NCI-H526 treated with DMSO at 0.1 percent for 48 hours (cell line): Measurements from ENCODE around the gene LGALS1.

Experiments used
- DNase-seq: peaks from one replicate; lab custom pipeline; 2025; lab: John Stamatoyannopoulos, UW

The LGALS1 gene

DNA sequence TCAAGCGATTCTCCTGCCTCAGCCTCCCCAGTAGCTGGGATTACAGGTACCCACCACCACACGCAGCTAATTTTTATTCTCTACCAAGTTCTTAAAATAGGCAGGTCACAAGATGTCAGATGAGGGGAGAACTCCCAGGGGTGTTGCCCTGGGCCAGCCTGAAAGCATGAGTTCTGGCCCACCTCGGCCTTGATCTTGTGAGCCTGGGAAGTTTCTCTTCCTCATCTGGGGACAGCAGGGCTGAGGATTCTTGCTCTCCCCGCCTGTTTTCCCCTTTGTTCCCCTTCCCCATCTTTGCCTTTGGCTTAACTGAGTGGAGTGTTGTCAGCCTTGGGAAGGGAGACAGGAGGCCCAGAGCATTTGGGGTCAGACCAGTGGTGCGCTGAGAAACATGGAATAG, 13.4 kb upstream of the LGALS1 start:
- no peak for DNase-seq

DNA sequence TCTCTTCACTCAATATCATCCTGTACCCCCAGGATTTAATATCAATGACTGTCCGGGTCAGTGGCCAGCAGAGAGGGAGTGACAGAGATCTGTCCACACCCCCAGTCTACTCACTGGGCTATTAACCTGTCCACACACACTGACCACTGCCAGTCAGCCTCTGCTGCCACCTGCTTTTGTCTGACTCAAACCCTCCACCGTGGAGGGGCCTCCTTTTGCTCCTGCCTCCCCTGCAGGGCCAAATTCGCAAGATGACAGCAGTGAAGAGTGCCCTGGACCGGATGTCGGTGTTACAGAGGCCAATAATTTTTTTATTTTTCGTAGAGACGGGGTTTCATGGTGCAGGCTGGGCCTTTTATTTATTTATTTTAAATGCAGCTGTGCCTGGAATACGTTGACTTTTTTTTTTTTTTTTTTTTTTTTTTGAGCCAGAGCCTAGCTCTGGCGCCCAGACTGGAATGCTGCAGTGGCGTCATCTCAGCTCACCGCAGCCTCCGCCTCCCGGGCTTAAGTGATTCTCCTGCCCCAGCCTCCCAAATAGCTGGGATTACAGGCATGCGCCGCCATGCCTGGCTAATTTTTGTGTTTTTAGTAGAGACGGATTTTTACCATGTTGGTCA, 11.8 kb upstream of the LGALS1 start:
- DNase-seq: no peak

DNA sequence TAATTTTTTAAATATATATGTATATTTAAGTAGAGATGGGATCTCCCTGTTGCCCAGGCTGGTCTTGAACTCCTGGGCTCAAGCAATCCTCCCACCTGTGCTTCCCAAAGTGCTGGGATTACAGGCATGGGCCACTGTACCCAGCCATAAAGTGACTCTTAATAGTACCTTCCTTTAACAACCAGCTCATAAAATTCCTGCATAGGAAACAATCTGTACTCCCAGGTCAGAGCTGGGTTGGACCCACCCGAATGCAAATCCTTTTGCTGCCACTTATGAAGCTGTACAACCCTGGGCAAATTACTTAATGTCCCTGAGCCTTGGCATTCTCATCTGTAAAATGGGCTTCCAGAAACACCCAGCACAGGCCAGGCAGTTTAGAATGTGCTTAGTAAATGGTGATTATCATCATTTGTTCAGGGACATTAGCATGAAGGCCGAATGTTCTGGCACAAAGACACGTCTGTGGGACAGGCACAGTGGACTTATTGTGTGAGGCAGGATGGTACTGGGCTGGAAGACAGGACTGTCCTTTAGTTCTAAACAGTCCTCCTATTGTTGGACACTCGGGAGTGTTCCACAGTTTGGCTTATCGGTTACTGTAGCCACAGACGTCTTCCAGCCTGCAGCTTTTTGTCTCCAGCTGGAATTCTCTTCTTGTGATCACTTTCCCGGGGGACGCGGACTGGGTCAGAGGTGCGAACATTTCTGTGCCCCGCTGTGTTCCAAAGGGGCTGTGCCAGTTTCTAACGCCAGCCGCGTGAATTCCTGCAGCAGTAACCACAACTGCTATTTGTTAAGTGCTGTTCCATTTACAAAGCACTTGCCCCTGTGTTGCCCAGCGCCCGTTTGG, 11.0 kb upstream of the LGALS1 start:
- no peak for DNase-seq

DNA sequence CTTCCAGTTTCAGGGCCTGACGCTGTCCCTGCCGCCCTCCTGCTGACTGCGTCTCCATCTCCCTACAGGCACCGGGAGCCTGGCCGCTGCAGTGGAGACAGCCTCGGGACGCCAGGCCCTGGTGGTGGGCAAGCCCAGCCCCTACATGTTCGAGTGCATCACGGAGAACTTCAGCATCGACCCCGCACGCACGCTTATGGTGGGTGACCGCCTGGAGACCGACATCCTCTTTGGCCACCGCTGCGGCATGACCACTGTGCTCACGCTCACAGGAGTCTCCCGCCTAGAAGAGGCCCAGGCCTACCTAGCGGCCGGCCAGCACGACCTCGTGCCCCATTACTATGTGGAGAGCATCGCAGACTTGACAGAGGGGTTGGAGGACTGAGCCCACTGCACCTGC, 9.9 kb upstream of the LGALS1 start:
- no peak for DNase-seq

DNA sequence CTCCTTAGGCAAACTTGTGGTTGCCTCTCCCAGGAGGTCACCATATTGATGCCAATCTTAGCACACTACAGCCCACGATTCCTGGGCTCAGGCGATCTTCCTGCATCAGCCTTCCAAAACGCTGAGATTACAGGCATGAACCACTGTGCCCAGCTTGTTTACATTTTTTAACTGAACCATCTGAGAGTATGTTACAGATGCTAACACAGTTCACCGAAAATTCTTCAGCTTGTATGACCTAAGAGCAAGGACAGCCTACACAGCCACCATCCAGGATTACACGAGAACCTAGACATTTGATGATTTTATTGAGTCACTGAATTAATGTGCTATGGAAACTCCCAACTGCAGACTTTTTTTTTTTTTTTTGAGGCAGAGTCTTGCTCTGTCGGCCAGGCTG, 5.8 kb upstream of the LGALS1 start:
- DNase-seq: no peak

DNA sequence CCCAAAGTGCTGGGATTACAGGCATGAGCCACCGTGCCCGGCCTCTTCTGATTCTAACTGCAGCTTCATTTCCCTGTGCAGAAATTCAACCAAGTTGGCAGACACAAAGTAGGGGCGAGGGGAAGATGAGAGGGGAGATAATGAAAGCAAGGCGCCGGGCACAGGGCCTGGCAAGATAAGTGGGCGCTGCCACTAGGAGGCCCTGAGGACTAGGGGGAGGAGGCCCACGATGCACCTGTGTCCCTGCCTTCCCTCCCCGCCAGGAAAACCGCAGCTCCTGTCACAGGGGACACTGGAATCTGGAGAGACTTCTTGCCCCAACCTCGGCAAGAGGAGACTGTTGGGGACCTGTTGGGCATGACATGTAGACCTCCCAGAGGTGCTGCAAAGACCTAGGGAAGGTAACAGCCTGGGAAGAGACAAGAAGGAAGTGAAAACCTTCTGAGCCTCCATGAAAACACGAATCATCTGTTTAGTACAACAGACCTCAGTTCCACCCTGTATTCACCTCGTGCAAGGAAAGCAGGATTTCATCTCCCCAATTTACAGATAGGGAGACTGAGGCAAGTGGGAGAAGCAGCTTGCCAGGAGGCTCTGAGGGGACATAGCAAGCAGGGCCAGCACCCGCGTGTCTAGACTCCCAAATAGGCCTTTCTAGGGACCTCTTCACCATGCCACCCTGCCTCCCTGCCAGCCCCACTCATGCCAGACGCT, 3.1 kb upstream of the LGALS1 start:
- no peak for DNase-seq

DNA sequence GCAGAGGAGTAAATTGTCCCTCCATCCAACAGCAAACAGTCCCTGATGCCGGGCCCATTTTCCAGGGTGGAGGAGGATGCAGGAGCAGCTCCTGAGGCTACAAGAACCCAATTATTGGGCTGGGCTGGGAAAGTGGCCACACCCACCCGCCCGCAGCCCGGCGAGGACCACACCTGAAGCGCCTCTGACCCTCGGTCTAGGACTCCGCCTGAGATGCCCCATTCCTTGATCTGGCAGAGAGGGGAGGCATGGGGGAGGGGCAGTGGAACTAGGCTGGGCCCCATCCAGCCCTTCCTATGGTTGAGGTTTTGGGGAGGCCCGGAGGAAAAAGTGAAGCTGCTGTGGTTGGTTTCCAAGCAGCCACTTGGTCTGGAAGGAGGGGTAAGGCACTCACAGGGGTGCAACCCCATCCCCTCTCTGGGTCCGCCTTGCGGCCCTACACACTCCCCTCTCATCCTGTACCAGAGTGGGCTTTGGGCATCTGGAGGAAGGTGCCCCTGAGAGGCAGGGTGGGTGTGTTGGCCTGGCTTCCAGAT, 2.4 kb upstream of the LGALS1 start:
- no peak for DNase-seq

DNA sequence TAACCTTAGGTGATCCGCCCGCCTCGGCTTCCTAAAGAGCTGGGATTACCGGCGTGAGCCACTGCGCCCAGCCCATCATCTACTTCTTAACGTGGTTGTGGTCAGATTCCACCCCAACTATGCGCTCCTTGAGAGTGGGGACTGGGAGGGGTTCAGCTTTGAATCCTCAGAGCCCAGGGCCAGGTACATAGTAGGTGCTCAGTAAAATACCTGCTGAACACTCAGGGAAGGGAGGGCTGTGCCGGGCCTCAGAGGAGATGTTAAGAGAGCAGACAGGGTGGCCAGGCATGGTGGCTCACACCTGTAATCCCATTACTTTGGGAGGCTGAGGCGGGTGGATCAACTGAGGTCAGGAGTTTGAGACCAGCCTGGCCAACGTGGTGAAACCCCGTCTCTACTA, 1.2 kb upstream of the LGALS1 start:
- DNase-seq: no peak

DNA sequence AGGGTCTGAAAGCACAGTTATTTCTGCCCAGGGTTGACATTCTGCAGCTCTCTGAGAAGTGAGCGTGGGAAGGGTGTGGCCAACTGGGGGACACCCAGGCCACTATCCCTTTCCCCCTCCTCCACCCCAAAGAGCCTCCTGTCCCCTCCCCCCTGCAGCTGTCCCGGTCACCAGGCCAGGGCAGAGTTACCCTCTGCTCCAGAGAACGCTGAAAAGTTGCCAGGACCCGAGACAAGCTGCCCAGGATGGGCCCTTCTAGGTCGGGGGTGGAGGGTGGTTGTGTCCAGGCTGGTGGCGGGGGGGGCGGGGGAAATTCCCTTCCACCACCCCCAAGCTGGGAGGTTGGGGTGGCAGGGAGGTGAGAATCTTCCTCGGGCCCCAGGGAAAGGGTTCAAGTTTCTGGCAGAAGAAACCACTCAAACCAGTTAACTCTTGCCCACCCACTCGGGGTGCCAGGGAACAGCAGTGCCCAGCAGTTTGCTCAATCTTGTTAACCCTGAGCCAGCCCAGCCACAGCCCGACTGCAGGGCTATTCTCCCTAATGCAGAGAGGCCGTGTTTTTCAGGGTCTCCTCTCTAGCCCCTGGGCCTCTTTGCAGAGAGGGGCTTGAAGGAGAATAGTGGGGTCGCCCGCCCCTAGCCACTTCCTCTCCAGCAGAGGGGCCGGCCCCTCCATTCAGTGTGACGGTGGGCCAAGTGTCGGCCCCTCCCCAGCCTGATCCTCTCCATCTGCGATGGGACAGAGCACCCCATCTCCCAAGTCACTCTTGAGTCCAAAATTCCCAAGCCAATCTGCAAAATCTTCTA, 697 bp downstream of the LGALS1 start:
- DNase-seq: no peak

DNA sequence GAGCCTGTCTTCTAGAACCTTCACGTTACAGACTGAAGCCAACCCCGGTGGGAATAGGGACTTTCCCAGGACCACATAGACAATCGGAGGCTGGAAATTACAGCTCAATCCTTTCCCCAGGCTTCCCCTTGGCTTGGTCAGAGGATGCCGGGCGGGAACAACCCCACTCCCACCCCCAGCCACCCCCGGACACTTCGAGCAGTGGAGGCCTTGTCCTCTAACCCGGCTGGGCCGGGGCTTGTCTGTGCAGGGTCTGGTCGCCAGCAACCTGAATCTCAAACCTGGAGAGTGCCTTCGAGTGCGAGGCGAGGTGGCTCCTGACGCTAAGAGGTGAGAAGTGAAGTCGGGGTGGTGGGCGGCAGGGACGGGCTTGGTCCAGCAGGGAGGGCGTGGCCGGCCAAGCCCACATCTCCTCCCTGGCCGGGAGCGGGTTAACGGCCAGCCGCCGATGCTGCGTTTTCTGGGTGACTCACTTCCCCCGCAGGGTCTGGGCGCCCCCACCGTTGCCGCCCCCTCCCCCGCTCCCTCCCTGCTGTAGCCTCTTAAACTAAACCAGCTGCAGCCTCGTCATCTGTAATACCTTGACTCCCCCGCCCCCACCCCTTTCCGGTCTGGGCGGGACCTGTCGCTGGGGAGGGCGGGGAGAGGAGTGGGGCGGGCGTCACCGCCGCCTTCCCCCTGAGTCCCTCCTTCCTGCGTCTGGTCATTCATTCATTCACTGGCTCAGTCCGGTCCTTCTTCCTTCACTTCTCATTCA, 1.5 kb downstream of the LGALS1 start:
- no peak for DNase-seq

DNA sequence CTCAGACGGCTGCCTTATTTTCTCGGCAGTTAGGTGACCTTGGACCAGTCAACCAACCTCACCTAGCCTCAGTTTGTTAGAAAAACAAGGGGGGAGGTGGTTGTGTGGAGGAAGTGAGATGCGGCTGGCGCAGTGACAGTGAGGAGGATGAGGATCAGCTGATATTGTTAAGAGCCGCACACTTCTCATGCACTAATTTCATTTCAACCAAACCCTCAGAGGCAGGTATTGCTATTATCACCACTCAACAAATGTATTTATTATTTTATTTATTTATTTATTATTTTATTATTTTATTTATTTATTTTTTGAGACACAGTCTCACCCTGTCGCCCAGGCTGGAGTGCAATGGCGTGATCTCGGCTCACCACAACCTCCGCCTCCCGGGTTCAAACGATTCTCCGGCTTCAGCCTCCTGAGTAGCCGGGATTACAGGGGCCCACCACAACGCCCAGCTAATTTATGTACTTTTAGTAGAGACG, 2.1 kb downstream of the LGALS1 start:
- DNase-seq: no peak

DNA sequence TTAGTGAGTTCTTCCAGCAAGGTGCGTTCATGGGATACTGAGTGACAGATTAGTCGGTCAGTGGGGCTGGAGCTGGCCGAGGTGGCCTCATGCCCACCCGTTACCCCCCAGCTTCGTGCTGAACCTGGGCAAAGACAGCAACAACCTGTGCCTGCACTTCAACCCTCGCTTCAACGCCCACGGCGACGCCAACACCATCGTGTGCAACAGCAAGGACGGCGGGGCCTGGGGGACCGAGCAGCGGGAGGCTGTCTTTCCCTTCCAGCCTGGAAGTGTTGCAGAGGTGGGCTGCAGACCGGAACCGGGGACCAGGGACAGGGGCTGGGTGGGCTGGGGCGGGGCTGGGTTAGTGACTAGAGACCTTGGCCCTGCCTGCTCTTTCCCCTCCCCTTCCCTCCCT, 2.9 kb downstream of the LGALS1 start:
- DNase-seq: no peak

DNA sequence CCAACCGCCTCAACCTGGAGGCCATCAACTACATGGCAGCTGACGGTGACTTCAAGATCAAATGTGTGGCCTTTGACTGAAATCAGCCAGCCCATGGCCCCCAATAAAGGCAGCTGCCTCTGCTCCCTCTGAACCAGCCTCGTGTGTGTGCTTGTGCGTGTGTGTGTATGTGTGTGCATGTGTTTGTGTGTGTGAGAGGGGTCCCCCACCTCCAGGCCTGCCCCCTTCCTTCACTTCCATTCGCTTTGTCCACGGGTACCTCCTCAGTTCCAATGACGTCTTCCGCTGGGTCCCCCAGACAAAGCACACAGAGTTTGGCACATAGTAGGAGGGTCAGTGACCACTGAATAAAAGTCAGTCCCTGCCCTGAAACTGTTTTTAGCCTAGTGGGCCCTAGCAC, 4.2 kb downstream of the LGALS1 start:
- no peak for DNase-seq

DNA sequence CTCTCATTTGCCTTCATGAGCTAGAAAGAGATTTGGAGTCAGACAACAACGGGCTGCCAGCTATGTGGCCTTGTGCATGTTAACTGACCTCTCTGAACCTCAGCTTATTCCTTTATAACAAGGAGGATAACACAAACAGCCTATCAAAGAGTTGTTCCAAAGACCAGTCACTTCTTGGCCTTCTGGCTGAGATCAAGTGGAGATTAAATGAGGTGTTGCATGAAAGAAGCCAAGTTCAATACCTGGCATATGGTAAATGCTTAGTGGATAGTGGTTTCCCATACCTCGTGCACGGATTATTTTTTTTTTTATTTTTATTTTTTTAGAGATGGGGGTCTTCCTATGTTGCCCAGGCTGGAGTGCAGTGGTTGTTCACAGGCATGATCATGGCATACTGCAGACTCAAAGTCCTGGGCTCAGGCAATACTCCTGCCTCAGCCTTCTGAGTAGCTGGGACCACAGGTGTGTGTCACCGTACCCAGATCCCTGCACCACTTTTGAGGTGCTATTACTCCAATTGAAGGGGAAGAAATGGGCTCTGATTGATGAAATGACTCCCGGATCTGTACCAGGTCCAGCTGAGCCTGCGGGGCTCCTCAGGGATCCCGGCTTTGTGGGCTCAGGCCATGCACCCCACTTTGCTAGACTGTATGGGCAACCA, 4.9 kb downstream of the LGALS1 start:
- DNase-seq: no peak

DNA sequence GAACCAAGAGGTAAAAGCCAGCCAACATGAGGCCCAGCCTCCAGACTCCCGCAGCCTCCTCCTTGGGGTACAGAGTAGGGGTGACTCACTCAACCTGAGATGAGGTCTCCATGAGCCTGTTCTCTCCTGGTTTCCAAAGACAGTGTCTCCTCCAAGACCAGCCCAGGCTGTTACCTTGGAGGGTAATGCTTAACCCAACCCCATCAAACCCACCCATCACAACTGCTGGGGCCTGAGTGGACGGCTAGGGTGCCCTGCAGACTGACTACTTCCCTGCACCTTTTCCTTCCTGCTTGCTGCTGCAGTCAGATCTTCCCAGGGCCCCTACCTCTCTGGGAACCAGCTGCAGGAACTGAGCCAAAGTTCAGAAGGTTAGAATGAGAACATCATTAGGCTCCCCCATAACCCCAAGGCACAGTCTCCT, 5.6 kb downstream of the LGALS1 start:
- no peak for DNase-seq

DNA sequence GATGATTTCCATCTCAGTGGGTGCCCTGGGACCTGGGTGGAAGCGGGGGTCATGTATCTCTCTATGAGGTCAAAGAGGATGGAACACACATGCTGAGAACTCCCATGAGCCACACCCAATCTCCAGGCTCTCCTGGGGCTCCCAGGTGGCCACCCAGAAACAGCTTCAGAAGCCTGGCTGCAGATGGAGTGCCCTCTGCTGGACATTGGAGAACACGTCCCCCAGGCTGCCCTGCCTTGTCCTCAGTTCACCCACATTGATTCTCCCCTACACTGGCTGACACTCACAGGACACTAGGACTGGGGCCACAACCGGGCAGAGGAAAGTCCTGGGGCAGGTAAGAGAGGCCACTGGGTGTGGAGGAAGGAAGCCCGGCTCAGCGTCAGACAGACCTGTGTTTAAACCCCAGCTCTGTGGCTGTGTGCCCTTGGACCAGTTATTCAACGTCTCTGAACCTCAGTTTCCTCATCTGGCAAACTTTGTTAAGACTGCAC, 6.2 kb downstream of the LGALS1 start:
- DNase-seq: peak; percentile 23

DNA sequence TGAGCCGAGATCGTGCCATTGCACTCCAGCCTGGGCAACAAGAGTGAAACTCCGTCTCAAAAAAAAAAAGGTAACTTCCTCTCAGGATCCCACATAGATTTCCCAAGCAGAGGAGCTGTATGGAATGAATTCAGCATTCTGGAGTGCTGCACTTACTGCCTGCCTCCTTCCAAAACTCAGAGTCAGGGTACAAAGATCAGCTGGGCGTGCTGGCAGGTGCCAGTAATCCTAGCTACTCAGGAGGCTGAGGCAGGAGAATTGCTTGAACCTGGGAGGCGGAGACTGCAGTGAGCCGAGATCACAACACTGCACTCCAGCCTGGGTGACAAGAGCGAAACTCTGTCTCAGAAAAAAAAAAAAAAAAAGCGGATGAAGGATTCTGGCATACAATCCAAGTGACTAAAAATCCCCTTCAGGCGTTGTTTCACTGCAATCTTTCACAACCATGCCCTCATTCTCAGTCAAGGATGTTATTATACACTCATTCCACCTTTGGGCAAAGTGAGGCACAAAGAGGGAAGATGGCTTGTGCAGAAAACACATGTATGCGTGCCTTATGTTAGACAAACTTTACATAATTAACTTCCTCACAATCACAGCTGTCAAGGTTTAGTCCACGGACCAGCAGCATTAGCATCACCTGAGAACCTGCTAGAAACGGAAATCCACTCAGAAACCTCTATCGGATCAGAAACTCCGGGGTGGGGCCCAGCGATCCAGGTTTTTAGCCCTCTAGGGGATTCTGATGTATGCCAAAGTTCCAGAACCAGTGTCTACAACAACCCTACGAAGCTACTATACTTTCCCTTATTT, 9.6 kb downstream of the LGALS1 start:
- no peak for DNase-seq

DNA sequence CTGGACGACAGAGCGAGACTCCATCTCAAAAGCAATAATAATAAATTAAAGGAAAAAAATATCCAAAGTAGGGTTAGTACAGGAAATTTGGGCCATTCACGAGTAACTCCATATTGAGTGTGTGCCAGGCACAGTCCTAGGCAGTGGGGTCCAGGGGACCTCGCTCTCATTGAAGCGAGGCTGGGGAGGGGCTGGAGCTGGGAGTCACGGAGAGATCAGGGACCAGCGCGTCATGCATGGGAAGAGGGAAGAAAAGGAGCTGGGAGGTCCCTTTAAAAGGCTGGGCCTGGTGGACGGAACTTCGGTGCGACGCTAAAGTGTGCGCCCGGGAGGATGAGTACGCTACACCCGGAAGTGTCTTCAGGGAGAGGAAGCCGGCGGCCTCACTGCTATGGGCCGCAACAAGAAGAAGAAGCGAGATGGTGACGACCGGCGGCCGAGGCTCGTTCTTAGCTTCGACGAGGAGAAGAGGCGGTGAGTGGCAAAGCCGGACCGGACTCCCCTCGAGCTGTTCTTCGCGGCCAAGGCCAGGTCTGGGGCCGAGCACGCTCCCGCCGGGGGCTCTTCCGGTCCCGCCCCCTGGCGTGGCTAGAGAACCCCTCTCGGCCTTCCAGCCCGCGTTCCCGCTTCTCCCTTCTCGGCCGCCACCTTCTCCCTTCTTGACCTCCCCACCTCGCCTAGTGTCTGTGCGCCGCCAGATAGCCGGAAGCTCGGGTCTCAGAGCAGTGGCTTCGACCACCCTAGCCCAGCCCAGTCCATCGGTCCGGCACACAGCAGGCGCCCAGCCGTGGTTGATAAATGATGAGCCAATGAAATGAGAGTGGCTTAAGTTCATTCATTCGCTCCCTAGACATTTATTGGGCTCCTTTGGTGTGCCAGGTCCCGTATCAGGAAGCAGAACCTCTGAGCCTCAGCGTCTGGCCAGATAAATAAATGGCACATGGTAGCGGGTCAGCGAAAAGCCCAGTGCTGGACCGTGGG, 10.9 kb downstream of the LGALS1 start, which contains the start of gene NOL12:
NOL12 (plus strand) TSS at position 342 of the 981 bp plus-strand sequence; CDS start at position 392, 50 bp downstream.
- DNase-seq: peak; percentile 65
